CD4-positive, alpha-beta T cell (primary cell): ENCODE data around the gene FGD5. TPM values are rescaled to one million over a fixed set of nuclear protein-coding genes. Genes with fewer than 3 reads are reported as not detected.

Experiments
- ATAC-seq: fragments of 200-7000 bp; cut with Tn5 transposase; one replicate; pipeline ENCODE4 v1.10.0; 2022; ENCODE audit warnings: mild to moderate bottlenecking; ENCODE audit not compliant: poor library complexity
- CTCF ChIA-PET: fragments of 350-600 bp; sonication (Branson Sonifier 250); formaldehyde crosslinking; loops from one replicate; lab custom pipeline; 2021; ENCODE audit warnings: antibody characterized with exemption, inconsistent platforms; lab: Charles Lee
- POLR2A ChIA-PET: fragments of 350-600 bp; sonication (Branson Sonifier 250); formaldehyde crosslinking; loops from one replicate; lab custom pipeline; 2021; ENCODE audit warnings: antibody characterized with exemption, inconsistent platforms; lab: Charles Lee
- DNase-seq, 14 experiments: peaks; one replicate each; pipeline ENCODE4 v3.0.0-alpha.2; 2013 to 2020; ENCODE audit warnings: mixed read lengths in 2 of 14
- H3K27ac ChIP-seq, 2 donors: one replicate each; pipeline versions ENCODE4 v1.5.1 to v1.7.0; 2013; ENCODE audit warnings: low read length in 2 of 2, low read depth in 1 of 2, mild to moderate bottlenecking in 1 of 2
- H3K27me3 ChIP-seq, 2 experiments: 1 replicate in 1 of 2; 2 replicates in 1 of 2; pipeline versions ENCODE4 v1.6.1 to v1.7.0; 2013; ENCODE audit warnings: low read length in 2 of 2, control low read depth in 1 of 2, mild to moderate bottlenecking in 1 of 2, moderate library complexity in 1 of 2; ENCODE audit not compliant: insufficient read depth in 2 of 2, control insufficient read depth in 1 of 2
- H3K36me3 ChIP-seq: one replicate; pipeline ENCODE4 v1.6.1; 2013; ENCODE audit warnings: low read length, control low read depth; ENCODE audit not compliant: insufficient read depth
- H3K4me1 ChIP-seq: one replicate; pipeline ENCODE4 v1.6.1; 2013; ENCODE audit warnings: low read length, control low read depth; ENCODE audit not compliant: insufficient read depth
- H3K4me3 ChIP-seq: one replicate; pipeline ENCODE4 v1.5.1; 2013; ENCODE audit warnings: mild to moderate bottlenecking, low read length, moderate library complexity
- H3K9me3 ChIP-seq, 2 experiments: 1 replicate in 1 of 2; 2 replicates in 1 of 2; pipeline versions ENCODE4 v1.6.1 to v1.7.0; 2013; ENCODE audit warnings: low read length in 2 of 2, mild to moderate bottlenecking in 2 of 2, control low read depth in 1 of 2, moderate library complexity in 1 of 2; ENCODE audit not compliant: control insufficient read depth in 1 of 2, insufficient read depth in 1 of 2
- H3K27ac Mint-ChIP-seq: one replicate; pipeline ENCODE4 v1.8.0; 2020; ENCODE audit warnings: mixed read lengths
- H3K27me3 Mint-ChIP-seq: one replicate; pipeline ENCODE4 v1.8.0; 2021; ENCODE audit warnings: mixed read lengths
- H3K36me3 Mint-ChIP-seq: one replicate; pipeline ENCODE4 v1.8.0; 2021; ENCODE audit warnings: low read depth, mixed read lengths
- H3K4me1 Mint-ChIP-seq: one replicate; pipeline ENCODE4 v1.8.0; 2021; ENCODE audit warnings: low read depth, mixed read lengths
- H3K4me3 Mint-ChIP-seq: one replicate; pipeline ENCODE4 v1.8.0; 2020; ENCODE audit warnings: mild to moderate bottlenecking, mixed read lengths
- H3K9me3 Mint-ChIP-seq: one replicate; pipeline ENCODE4 v1.8.0; 2020; ENCODE audit warnings: mixed read lengths
- CTCF ChIP-seq: fragments of 200-600 bp; IDR thresholded peaks from one replicate; pipeline ENCODE4 v1.8.0; 2022; ENCODE audit warnings: antibody characterized with exemption, mild to moderate bottlenecking
- intact Hi-C, 2 experiments: fragments of 100-400 bp; cut with DNase I in 1 of 2; cut with micrococcal nuclease in 1 of 2; formaldehyde crosslinking; loops; one replicate each; pipeline versions ENCODE4 v1.15.1 to v1.9.0; 2023 to 2025; cut with DNase I, micrococcal nuclease
- total RNA-seq, 174 experiments: library from RNA in 2 of 174; stranded (reverse) in 2 of 174; gene quantifications; one replicate each; pipeline ENCODE4 v1.2.3 and lab custom pipeline; 2021 to 2026

Gene FGD5
- total RNA-seq, 2 experiments from 2014 or later, result not detected

GRCh38 chr3:14832975-14833722 is 14.4 kb downstream of the FGD5 start:
- ChIA-PET POLR2A (no interaction called here), CTCF (no interaction called here)
- Histone ChIP-seq H3K36me3 (no peaks in the 10 kb centered on the region), H3K4me3 (no peak overlapping the region), H3K4me1 (no peaks in the 10 kb centered on the region), H3K27me3 (peaks cover 0 to 4% of the 10 kb centered on the region in 2 experiments), H3K9me3 (no peaks in the 10 kb centered on the region), H3K27ac (no peak overlapping the region)
- Mint-ChIP-seq H3K9me3 (no peaks in the 10 kb centered on the region), H3K27ac (no peak overlapping the region), H3K4me1 (no peaks in the 10 kb centered on the region), H3K27me3 (peaks cover 11% of the 10 kb centered on the region), H3K36me3 (no peaks in the 10 kb centered on the region), H3K4me3 (no peak overlapping the region)
- intact Hi-C loops, result no loop called here
- DNase-seq (no peak), ATAC-seq (no peak)
- no peak for TF ChIP-seq CTCF

- no peaks in the 10 kb centered on the region for H3K9me3 Mint-ChIP-seq
- no peak overlapping the region for H3K4me3 ChIP-seq
- H3K36me3 ChIP-seq, result no peaks in the 10 kb centered on the region
- no peak for TF ChIP-seq CTCF
- no peaks in the 10 kb centered on the region for H3K4me1 Mint-ChIP-seq
- H3K4me1 ChIP-seq, result no peaks in the 10 kb centered on the region
- H3K4me3 Mint-ChIP-seq, result no peak overlapping the region
- intact Hi-C loops, result no loop called here
- no peak overlapping the region for H3K27ac ChIP-seq
- H3K9me3 ChIP-seq, result no peaks in the 10 kb centered on the region
- DNase-seq, result no peak
- POLR2A ChIA-PET, result no interaction called here
- CTCF ChIA-PET, result no interaction called here
- peaks cover 0 to 4% of the 10 kb centered on the region in 2 experiments for H3K27me3 ChIP-seq
- H3K27me3 Mint-ChIP-seq, result peaks cover 6% of the 10 kb centered on the region
- no peaks in the 10 kb centered on the region for H3K36me3 Mint-ChIP-seq
- H3K27ac Mint-ChIP-seq, result no peak overlapping the region
- no peak for ATAC-seq
These were observed 15.4 kb downstream of the FGD5 start for GRCh38 chr3:14834121-14834520.

GRCh38 chr3:14834807-14835466 is 16.2 kb downstream of the FGD5 start:
- Mint-ChIP-seq H3K27ac (no peak overlapping the region), H3K4me3 (no peak overlapping the region), H3K36me3 (no peaks in the 10 kb centered on the region), H3K27me3 (no peaks in the 10 kb centered on the region), H3K9me3 (no peaks in the 10 kb centered on the region), H3K4me1 (no peaks in the 10 kb centered on the region)
- Histone ChIP-seq H3K4me3 (no peak overlapping the region), H3K9me3 (no peaks in the 10 kb centered on the region), H3K27ac (no peak overlapping the region), H3K4me1 (no peaks in the 10 kb centered on the region), H3K36me3 (no peaks in the 10 kb centered on the region), H3K27me3 (peaks cover 0 to 4% of the 10 kb centered on the region in 2 experiments)
- no peak for TF ChIP-seq CTCF
- DNase-seq (no peak), ATAC-seq (no peak)
- intact Hi-C loops, result no loop called here
- ChIA-PET POLR2A (no interaction called here), CTCF (no interaction called here)
